OCI-LY7 (cell line): ENCODE results near the gene ALDH1L2.

Experiments used
- CTCF ChIP-seq: fragments of 200-600 bp; sonication (generic); conservative IDR thresholded peaks from 2 replicates; pipeline ENCODE4 v1.5.1; 2014; ENCODE audit warnings: mild to moderate bottlenecking, antibody characterized with exemption, low read length, moderate library complexity, mixed read lengths
- EZH2phosphoT487 ChIP-seq: fragments of 200-600 bp; sonication (generic); IDR thresholded peaks from 2 replicates; pipeline ENCODE4 v1.6.1; 2018; ENCODE audit warnings: low read depth, borderline replicate concordance, mild to moderate bottlenecking, mixed run types, antibody characterized with exemption, low read length, moderate library complexity, mixed read lengths

- TF ChIP-seq CTCF (peak; percentile 62), EZH2phosphoT487 (no peak)
Measured at GRCh38 chr12:105100998-105101397, 16.7 kb upstream of the ALDH1L2 start.
